NT2/D1 (cell line): ENCODE measurements around the gene SLC24A3.

Source experiments
- SUZ12 ChIP-seq: IDR thresholded peaks from 2 replicates; pipeline ENCODE4 v1.6.1; 2011; ENCODE audit not compliant: insufficient read length, insufficient read depth; ENCODE audit errors: extremely low read depth
- YY1 ChIP-seq: IDR thresholded peaks from 2 replicates; pipeline ENCODE4 v1.6.1; 2011; ENCODE audit not compliant: insufficient read length, insufficient read depth

GRCh38 chr20:19715986-19716385 lies 503.5 kb downstream of the SLC24A3 start:
- TF ChIP-seq YY1, result no peak
- no peak for TF ChIP-seq SUZ12
